ENCODE data around the gene HSF2BP.

- TF ChIP-seq POLR2AphosphoS5 (IDR thresholded peaks at IDR 0.05) (no peak), CTCF (IDR thresholded peaks at IDR 0.05) (no peak), POLR2A (IDR thresholded peaks at IDR 0.05) (no peak)
Observed at GRCh38 chr21:43632373-43632905, 26.8 kb downstream of the HSF2BP start.

Measured in upper lobe of left lung (tissue), 4 donors.